ENCODE results near the gene RABGGTB. TPM values are rescaled to one million over a fixed set of nuclear protein-coding genes. Genes with fewer than 3 reads are reported as not detected.

The RABGGTB gene
- total RNA-seq, 4 donors from 2014 or later: 58.2 to 71.7 (median 61.4) TPM

DNA sequence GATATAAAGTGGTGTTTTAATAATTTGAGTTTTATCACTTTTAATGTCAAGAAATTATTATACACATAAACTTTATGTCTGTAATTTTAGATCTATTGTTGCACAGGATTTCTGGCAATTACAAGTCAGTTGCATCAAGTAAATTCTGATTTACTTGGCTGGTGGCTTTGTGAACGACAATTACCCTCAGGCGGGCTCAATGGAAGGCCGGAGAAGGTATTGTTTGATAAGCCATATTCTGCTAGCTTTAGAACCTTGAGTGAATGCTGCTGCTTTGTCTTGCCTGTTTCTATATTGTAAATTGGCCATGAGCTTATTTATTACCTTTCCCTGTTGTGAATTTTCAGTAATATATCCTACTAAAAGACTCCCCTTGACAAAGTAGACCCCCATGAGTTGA is 6.0 kb downstream of the RABGGTB start:
- TF ChIP-seq, protein P1, sequence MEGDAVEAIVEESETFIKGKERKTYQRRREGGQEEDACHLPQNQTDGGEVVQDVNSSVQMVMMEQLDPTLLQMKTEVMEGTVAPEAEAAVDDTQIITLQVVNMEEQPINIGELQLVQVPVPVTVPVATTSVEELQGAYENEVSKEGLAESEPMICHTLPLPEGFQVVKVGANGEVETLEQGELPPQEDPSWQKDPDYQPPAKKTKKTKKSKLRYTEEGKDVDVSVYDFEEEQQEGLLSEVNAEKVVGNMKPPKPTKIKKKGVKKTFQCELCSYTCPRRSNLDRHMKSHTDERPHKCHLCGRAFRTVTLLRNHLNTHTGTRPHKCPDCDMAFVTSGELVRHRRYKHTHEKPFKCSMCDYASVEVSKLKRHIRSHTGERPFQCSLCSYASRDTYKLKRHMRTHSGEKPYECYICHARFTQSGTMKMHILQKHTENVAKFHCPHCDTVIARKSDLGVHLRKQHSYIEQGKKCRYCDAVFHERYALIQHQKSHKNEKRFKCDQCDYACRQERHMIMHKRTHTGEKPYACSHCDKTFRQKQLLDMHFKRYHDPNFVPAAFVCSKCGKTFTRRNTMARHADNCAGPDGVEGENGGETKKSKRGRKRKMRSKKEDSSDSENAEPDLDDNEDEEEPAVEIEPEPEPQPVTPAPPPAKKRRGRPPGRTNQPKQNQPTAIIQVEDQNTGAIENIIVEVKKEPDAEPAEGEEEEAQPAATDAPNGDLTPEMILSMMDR (IDR thresholded peaks at IDR 0.05; ENCODE audit: low read depth): no peak

DNA sequence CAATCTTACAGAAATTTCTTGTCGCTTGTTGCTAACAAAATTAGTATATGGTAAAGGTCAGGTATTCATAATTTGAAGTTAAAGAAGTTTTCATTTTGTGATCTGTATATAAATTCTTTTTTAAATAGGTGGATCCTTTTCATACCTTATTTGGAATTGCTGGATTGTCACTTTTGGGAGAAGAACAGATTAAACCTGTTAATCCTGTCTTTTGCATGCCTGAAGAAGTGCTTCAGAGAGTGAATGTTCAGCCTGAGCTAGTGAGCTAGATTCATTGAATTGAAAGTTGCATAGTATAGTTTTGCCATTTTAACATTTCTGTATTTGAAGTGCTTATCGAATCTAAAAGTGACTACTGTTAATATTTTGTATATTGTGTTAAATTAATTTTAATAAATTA is 8.3 kb downstream of the RABGGTB start:
- TF ChIP-seq, protein P1 (IDR thresholded peaks at IDR 0.05; ENCODE audit: low read depth): no peak

DNA sequence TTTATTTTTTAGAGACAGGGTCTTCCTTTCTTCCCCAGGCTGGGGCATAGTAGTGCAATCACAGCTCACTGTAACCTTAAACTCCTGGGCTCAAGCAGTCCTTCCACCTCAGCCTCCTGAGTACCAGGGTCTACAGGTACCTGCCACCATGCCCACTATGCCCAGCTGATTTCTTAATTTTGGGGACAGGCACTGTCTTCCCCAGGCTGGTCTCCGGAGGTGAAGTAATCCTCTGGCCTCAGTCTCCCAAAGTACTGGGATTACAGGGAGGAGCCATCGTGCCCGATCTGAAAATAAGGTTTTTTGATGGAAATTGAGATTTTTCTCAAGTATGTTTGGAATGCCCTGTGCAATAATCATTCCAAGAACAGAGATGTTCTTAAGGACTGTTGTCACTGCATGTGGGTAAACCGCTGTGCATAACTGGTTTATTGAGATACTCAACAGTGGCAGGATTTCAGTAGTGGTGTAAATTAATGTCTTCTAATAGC is 9.7 kb downstream of the RABGGTB start:
- TF ChIP-seq, protein P1 (IDR thresholded peaks at IDR 0.05; ENCODE audit: low read depth): no peak

DNA sequence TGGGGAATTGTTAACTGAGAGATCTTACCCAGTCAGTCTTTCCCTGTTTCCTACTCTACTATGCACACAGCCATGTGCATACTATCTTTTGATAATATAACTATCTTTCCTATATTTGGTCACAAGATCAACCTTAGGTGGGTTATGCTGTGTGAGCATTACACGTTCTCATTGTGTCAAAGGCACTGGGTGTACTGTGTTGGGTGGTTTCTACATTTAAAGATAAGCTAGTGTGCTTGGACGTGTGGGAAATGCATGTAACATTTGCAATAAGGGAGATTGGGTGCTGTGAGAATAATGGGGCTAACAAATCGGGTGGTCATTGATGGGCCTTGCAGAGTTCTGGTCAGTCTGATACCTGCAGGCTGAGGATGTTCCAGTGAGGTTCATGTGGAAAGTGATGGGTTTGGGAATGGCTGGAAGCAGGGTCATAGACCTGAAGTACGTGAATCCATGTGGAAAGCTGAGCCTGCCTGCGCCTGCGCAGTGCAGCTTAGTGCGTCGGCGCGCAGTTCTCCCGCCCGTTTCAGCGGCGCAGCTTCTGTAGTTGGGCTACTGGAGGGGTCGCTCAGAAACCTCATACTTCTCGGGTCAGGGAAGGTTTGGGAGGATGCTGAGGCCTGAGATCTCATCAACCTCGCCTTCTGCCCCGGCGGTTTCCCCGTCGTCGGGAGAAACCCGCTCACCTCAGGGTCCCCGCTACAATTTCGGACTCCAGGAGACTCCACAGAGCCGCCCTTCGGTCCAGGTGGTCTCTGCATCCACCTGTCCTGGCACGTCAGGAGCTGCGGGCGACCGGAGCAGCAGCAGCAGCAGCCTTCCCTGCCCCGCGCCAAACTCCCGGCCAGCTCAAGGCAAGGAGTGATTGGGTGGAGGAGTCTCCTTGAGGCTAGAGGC is 10.6 kb downstream of the RABGGTB start, which contains the start of gene MSH4:
TSS of gene MSH4 (plus strand) at position 507 of the 897 bp plus-strand sequence. CDS start at position 611, 104 bp downstream.
- TF ChIP-seq, protein P1 (IDR thresholded peaks at IDR 0.05; ENCODE audit: low read depth): no peak

DNA sequence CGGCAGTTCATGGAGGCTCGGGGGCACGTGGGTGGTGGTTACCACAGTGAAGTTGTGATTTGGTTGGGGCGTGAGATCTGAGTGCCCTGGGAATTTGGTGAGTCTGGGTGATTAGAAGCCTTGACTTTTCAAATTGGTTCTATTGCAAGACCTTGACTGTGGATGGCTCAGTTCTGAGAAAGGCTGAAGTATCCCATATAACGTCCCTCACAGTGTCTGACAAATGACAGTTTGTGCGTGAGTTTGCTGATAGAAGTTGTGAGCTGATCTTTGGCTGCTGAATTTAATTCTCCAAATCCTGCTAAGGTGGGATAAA is 11.2 kb downstream of the RABGGTB start:
- TF ChIP-seq, protein P1 (IDR thresholded peaks at IDR 0.05; ENCODE audit: low read depth): no peak

DNA sequence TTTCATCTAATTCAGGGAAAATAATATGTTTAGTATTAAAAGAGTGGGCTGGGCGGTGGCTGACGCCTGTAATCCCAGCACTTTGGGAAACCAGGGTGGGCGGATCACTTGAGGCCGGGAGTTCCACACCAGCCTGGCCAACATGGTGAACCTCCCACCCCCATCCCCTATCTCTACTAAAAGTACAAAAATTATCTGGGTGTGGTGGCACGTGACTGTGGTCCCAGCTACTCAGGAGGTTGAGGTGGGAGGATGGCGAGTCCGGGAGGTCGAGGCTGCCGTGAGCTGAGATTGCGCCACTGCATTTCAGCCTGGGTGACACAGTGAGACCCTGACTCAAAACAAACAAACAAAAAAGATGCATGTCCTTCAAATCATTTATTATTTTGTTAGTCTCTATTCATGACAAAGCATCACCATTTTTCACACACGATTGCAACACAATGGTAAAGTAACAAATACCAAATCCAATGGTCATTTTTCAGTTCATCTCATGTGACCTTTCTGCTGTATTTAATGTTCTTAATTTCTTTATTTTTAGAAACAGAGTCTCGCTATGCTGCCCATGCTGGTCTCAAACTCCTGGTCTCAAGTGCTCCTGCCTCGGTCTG is 11.7 kb downstream of the RABGGTB start:
- TF ChIP-seq, protein P1 (IDR thresholded peaks at IDR 0.05; ENCODE audit: low read depth): no peak

DNA sequence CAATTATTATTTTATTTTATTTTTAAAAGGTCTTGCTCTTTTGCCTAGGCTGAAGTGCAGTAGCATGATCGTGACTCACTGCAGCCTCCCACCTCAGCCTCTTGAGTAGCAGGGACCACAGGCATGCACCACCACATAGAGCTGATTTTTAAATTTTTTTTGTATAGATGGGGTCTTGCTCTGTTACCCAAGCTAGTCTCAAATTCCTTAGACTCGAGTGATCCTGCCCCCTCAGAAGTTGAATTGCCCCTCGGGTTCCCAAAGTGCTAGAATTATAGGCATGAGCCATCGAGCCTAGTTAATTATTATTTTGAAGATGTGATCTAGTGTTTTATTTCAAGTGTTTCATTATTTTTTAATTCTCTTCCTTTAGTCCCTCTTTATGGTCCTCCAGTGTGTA is 22.9 kb downstream of the RABGGTB start:
- TF ChIP-seq, protein P1 (IDR thresholded peaks at IDR 0.05; ENCODE audit: low read depth): no peak
